Activated T-helper 17 cell treated with anti-CD3 and anti-CD28 coated beads, Interleukin-2, amount 50 U/mL, for 72 hours (primary cell): ENCODE results near the gene TUBB4B. TPM values are rescaled to one million over a fixed set of nuclear protein-coding genes. Genes with fewer than 3 reads are reported as not detected.

Experiments used
- ATAC-seq: fragments of 150-1000 bp; cut with Tn5 transposase; replicated peaks from 2 replicates; pipeline ENCODE4 v1.10.0; 2021; ENCODE audit warnings: mild to moderate bottlenecking, moderate library complexity
- H3K27ac Mint-ChIP-seq: one replicate; pipeline ENCODE4 v1.8.0; 2022; ENCODE audit warnings: mixed read lengths
- H3K27me3 Mint-ChIP-seq: one replicate; pipeline ENCODE4 v1.8.0; 2022; ENCODE audit warnings: mixed read lengths
- H3K36me3 Mint-ChIP-seq: one replicate; pipeline ENCODE4 v1.8.0; 2022; ENCODE audit warnings: low read depth, mild to moderate bottlenecking, mixed read lengths
- H3K4me1 Mint-ChIP-seq: one replicate; pipeline ENCODE4 v1.8.0; 2022; ENCODE audit warnings: mixed read lengths
- H3K4me3 Mint-ChIP-seq: one replicate; pipeline ENCODE4 v1.8.0; 2022; ENCODE audit warnings: mild to moderate bottlenecking, mixed read lengths
- H3K9me3 Mint-ChIP-seq: one replicate; pipeline ENCODE4 v1.8.0; 2022; ENCODE audit warnings: mixed read lengths
- total RNA-seq, 2 donors: library from RNA; stranded (reverse); gene quantifications; one replicate each; pipeline ENCODE4 v1.2.3, GENCODE V29; 2022

TUBB4B gene
- total RNA-seq, 2 donors from 2014 or later = 232 to 372 TPM

DNA sequence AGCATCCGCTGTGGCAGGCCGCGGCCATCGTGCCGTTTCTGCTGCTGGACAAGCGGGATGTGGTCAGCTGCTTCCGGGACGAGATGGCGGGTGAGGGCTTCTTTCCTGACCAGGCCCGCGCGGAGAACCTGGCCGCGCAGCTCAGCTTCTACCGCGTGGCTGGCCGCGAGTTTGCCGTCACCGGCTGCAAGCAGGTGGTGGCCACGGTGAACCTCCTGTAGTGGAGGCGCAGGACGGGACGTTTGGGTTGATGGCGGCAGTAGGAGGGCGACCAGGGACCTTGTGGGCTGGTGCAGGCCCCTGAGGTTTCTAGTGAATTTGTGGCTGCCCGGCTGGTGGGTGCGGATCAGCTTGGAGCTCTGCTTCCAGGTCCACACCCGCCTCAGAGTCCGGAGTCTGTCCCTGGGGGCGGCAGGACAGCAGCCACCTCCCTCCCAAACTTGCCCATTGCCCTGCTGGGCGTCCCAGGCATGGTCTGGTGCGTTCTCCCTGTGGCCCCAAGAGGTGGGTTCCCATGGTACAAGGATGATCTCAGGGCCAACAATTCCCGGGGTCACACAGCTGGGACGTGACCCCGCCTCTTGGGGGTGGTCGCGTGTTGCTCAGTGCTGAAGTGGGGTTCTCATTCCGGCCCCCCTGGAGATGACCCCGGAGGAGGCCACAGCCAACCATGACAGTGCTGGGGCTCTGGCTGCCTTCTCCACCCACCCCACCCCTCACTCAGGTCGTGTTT is 38.8 kb downstream of the TUBB4B start:
- Mint-ChIP-seq H3K27me3 (no peaks in the 10 kb centered on the region), H3K27ac (no peak overlapping the region), H3K4me1 (peaks cover 7% of the 10 kb centered on the region), H3K9me3 (no peaks in the 10 kb centered on the region), H3K36me3 (no peaks in the 10 kb centered on the region), H3K4me3 (no peak overlapping the region)
- ATAC-seq = no peak

GRCh38 chr9:137280474-137281344 is 39.6 kb downstream of the TUBB4B start:
- no peak for ATAC-seq
- H3K27ac Mint-ChIP-seq = no peak overlapping the region

GRCh38 chr9:137281345-137282116 is 40.4 kb downstream of the TUBB4B start:
- Mint-ChIP-seq H3K4me1 (no peaks in the 10 kb centered on the region), H3K27ac (no peak overlapping the region), H3K9me3 (no peaks in the 10 kb centered on the region), H3K36me3 (no peaks in the 10 kb centered on the region), H3K27me3 (no peaks in the 10 kb centered on the region), H3K4me3 (no peak overlapping the region)
- ATAC-seq = no peak

More at GRCh38 chr9:137280474-137281344, 39.6 kb downstream of the TUBB4B start:
- Mint-ChIP-seq H3K27me3 (no peaks in the 10 kb centered on the region), H3K4me1 (peaks cover 1% of the 10 kb centered on the region), H3K36me3 (no peaks in the 10 kb centered on the region), H3K4me3 (no peak overlapping the region), H3K9me3 (no peaks in the 10 kb centered on the region)

DNA sequence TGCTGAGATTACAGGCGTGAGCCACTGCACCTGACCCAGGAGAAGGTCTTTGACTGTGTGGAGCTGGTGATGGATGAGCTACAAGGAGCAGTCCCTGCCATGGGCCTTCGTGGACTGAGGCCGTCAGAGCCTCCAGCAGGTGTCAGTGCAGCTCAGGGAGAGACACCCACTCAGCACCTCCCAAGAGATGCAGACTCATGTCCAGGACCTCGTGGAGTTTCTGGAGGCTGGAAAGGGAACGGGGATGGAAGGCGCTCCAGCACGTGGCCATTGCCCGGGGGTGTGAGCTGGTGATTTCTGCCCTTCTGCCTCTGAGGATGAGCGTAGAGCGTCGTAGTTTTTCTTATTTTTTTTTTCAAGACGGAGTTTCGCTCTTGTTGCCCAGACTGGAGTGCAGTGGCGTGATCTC is 45.9 kb downstream of the TUBB4B start:
- H3K27me3 Mint-ChIP-seq = no peaks in the 10 kb centered on the region
- no peaks in the 10 kb centered on the region for H3K36me3 Mint-ChIP-seq
- no peaks in the 10 kb centered on the region for H3K9me3 Mint-ChIP-seq
- H3K4me1 Mint-ChIP-seq = no peaks in the 10 kb centered on the region
- peak; percentile 51 for ATAC-seq
- no peak overlapping the region for H3K4me3 Mint-ChIP-seq
- no peak overlapping the region for H3K27ac Mint-ChIP-seq

GRCh38 chr9:137293094-137293481 is 52.0 kb downstream of the TUBB4B start:
- H3K9me3 Mint-ChIP-seq = no peaks in the 10 kb centered on the region
- H3K27me3 Mint-ChIP-seq = peaks cover 22% of the 10 kb centered on the region
- H3K4me3 Mint-ChIP-seq = no peak overlapping the region
- no peak overlapping the region for H3K27ac Mint-ChIP-seq
- H3K4me1 Mint-ChIP-seq = peaks cover 5% of the 10 kb centered on the region
- ATAC-seq = no peak
- H3K36me3 Mint-ChIP-seq = no peaks in the 10 kb centered on the region

Other genes starting within 250 kb of the TUBB4B start
- 10 to 100 TPM; 31.1 to 49.1 TPM for gene PAXX, start 248.9 kb upstream of the TUBB4B start, total RNA-seq
- under 1 TPM in 1 of 2 donors, not detected in 1; 0.26 TPM for gene CLIC3, start 244.7 kb upstream of the TUBB4B start, total RNA-seq
- gene ABCA2, start 213.1 kb upstream of the TUBB4B start, total RNA-seq = 10 to 100 TPM; 43.0 to 63.9 TPM
- 10 to 100 TPM; 12.1 to 27.9 TPM for gene FUT7, start 209.2 kb upstream of the TUBB4B start, total RNA-seq
- 10 to 100 TPM; 66.3 to 96.1 TPM for gene NPDC1, start 195.1 kb upstream of the TUBB4B start, total RNA-seq
- under 1 TPM; 0.39 to 0.69 TPM for gene ENTPD2, start 187.2 kb upstream of the TUBB4B start, total RNA-seq
- gene SAPCD2, start 170.7 kb upstream of the TUBB4B start, total RNA-seq = 10 to 100 TPM in 1 of 2 donors, 1 to 10 TPM in 1; 5.6 to 21.9 TPM
- gene UAP1L1, start 163.8 kb upstream of the TUBB4B start, total RNA-seq = 10 to 100 TPM; 27.9 to 33.0 TPM
- gene MAN1B1, start 154.3 kb upstream of the TUBB4B start, total RNA-seq = 10 to 100 TPM; 38.2 to 67.6 TPM
- 100 to 1,000 TPM; 219 to 255 TPM for gene DPP7, start 126.6 kb upstream of the TUBB4B start, total RNA-seq
- gene GRIN1, start 102.1 kb upstream of the TUBB4B start, total RNA-seq = 1 to 10 TPM in 1 of 2 donors, under 1 TPM in 1; 0.06 to 1.2 TPM
- gene LRRC26, start 71.2 kb upstream of the TUBB4B start, total RNA-seq = not detected
- gene TMEM210, start 69.2 kb upstream of the TUBB4B start, total RNA-seq = not detected
- gene ANAPC2, start 52.7 kb upstream of the TUBB4B start, total RNA-seq = 10 to 100 TPM; 50.6 to 53.1 TPM
- 10 to 100 TPM; 43.7 to 84.7 TPM for gene SSNA1, start 52.6 kb upstream of the TUBB4B start, total RNA-seq
- gene TPRN, start 40.5 kb upstream of the TUBB4B start, total RNA-seq = 1 to 10 TPM; 5.5 to 9.4 TPM
- gene TMEM203, start 35.6 kb upstream of the TUBB4B start, total RNA-seq = 10 to 100 TPM; 19.3 to 27.3 TPM
- gene NDOR1, start 35.6 kb upstream of the TUBB4B start, total RNA-seq = 10 to 100 TPM; 20.5 to 40.2 TPM
- gene RNF208, start 19.0 kb upstream of the TUBB4B start, total RNA-seq = 1 to 10 TPM; 3.5 to 7.4 TPM
- under 1 TPM; 0.32 to 0.40 TPM for gene CYSRT1, start 16.1 kb upstream of the TUBB4B start, total RNA-seq
- under 1 TPM in 1 of 2 donors, not detected in 1; 0.17 TPM for gene RNF224, start 13.8 kb upstream of the TUBB4B start, total RNA-seq
- not detected for gene SLC34A3, start 10.4 kb upstream of the TUBB4B start, total RNA-seq
- gene STPG3, start 10.0 kb downstream of the TUBB4B start, total RNA-seq = not detected
- gene NELFB, start 14.0 kb downstream of the TUBB4B start, total RNA-seq = 10 to 100 TPM; 43.6 to 78.0 TPM
- 10 to 100 TPM in 1 of 2 donors, 1 to 10 TPM in 1; 4.9 to 11.5 TPM for gene TOR4A, start 36.4 kb downstream of the TUBB4B start, total RNA-seq
- under 1 TPM; 0.66 to 0.86 TPM for gene NRARP, start 61.0 kb downstream of the TUBB4B start, total RNA-seq
- 1 to 10 TPM; 8.8 to 10.0 TPM for gene EXD3, start 181.9 kb downstream of the TUBB4B start, total RNA-seq
- under 1 TPM; 0.39 to 0.58 TPM for gene NOXA1, start 182.1 kb downstream of the TUBB4B start, total RNA-seq
- gene ENTPD8, start 200.1 kb downstream of the TUBB4B start, total RNA-seq = not detected
- 10 to 100 TPM; 26.6 to 35.5 TPM for gene NSMF, start 218.0 kb downstream of the TUBB4B start, total RNA-seq